HG02981 (cell line): ENCODE measurements around the gene STT3B.

ENCODE experiments used
- ATAC-seq: cut with Tn5 transposase; IDR thresholded peaks from one replicate; pipeline ENCODE4 v1.9.1; 2021; ENCODE audit warnings: mild to moderate bottlenecking, moderate library complexity; ENCODE audit not compliant: unreplicated experiment

The STT3B gene

GRCh38 chr3:31635545-31635944, 102.8 kb downstream of the STT3B start:
- ATAC-seq = peak; percentile 45

GRCh38 chr3:31636049-31636448, 103.3 kb downstream of the STT3B start:
- ATAC-seq = no peak

GRCh38 chr3:31636694-31637442, 104.1 kb downstream of the STT3B start:
- no peak for ATAC-seq

GRCh38 chr3:31639828-31640227, 107.1 kb downstream of the STT3B start:
- no peak for ATAC-seq

- ATAC-seq = no peak
These were observed 112.5 kb downstream of the STT3B start for GRCh38 chr3:31645256-31645655.

- ATAC-seq = no peak
These were observed 115.7 kb downstream of the STT3B start for GRCh38 chr3:31648286-31648968.

- no peak for ATAC-seq
These were observed 119.6 kb downstream of the STT3B start for GRCh38 chr3:31652296-31652695.

GRCh38 chr3:31653464-31653863, 120.7 kb downstream of the STT3B start:
- no peak for ATAC-seq

GRCh38 chr3:31654998-31655397, 122.3 kb downstream of the STT3B start:
- ATAC-seq = no peak

- ATAC-seq = no peak
These were observed 126.5 kb downstream of the STT3B start for GRCh38 chr3:31659246-31659645.

GRCh38 chr3:31661286-31661685, 128.6 kb downstream of the STT3B start:
- no peak for ATAC-seq

GRCh38 chr3:31661993-31662670, 129.4 kb downstream of the STT3B start:
- no peak for ATAC-seq

- ATAC-seq = no peak
These were observed 131.3 kb downstream of the STT3B start for GRCh38 chr3:31664031-31664430.

GRCh38 chr3:31667582-31667981, 134.9 kb downstream of the STT3B start:
- ATAC-seq = no peak

GRCh38 chr3:31668242-31668641, 135.5 kb downstream of the STT3B start:
- no peak for ATAC-seq

GRCh38 chr3:31670136-31670535, 137.4 kb downstream of the STT3B start:
- no peak for ATAC-seq

- no peak for ATAC-seq
These were observed 138.0 kb downstream of the STT3B start for GRCh38 chr3:31670722-31671121.

- no peak for ATAC-seq
These were observed 138.7 kb downstream of the STT3B start for GRCh38 chr3:31671451-31671850.

- ATAC-seq = no peak
These were observed 139.3 kb downstream of the STT3B start for GRCh38 chr3:31671976-31672375.

GRCh38 chr3:31673950-31674349, 141.2 kb downstream of the STT3B start:
- no peak for ATAC-seq

- no peak for ATAC-seq
These were observed 143.8 kb downstream of the STT3B start for GRCh38 chr3:31676556-31676955.
